Spinal cord (tissue), 10 donors: ENCODE measurements around the gene EPHB4. TPM values are rescaled to one million over a fixed set of nuclear protein-coding genes. Genes with fewer than 3 reads are reported as not detected.
"Not testable (repeated sequence)": the region's sequence is repeated elsewhere in the genome, so short reads cannot be mapped to it uniquely, and the experiment has no call there.

Experiments used
- DNase-seq, 6 donors: peaks; one replicate each; pipeline versions ENCODE4 v3.0.0 to v3.0.0-alpha.2; 2013 to 2015; ENCODE audit warnings: low spot score in 6 of 6, low read depth in 4 of 6
- H3K27ac ChIP-seq: one replicate; pipeline ENCODE4 v1.5.1; 2013; ENCODE audit warnings: low read depth, low read length, control low read depth
- H3K27me3 ChIP-seq: one replicate; pipeline ENCODE4 v1.6.1; 2013; ENCODE audit warnings: low read length; ENCODE audit not compliant: control insufficient read depth, insufficient read depth
- H3K36me3 ChIP-seq: one replicate; pipeline ENCODE4 v1.6.1; 2013; ENCODE audit warnings: low read length; ENCODE audit not compliant: control insufficient read depth, insufficient read depth
- H3K4me1 ChIP-seq: one replicate; pipeline ENCODE4 v1.6.1; 2013; ENCODE audit warnings: low read length; ENCODE audit not compliant: control insufficient read depth, insufficient read depth
- H3K4me3 ChIP-seq: one replicate; pipeline ENCODE4 v1.5.1; 2013; ENCODE audit warnings: low read depth, low read length, control low read depth
- H3K9me3 ChIP-seq: one replicate; pipeline ENCODE4 v1.6.1; 2013; ENCODE audit warnings: low read length; ENCODE audit not compliant: control insufficient read depth, insufficient read depth
- WGBS: methylation state at CpG from one replicate; pipeline ENCODE4 v1.1.5; 2013; ENCODE audit warnings: missing lambda C conversion rate; ENCODE audit not compliant: insufficient coverage; 5-methylcytosine and 5-hydroxymethylcytosine counted together
- polyA plus RNA-seq, 2 donors: library from polyadenylated mRNA; unstranded; fragments of 120-200 nt; gene quantifications; one replicate each; pipeline ENCODE4 v1.2.1, GENCODE V29; 2013; ENCODE audit not compliant: insufficient read length in 2 of 2
- total RNA-seq, 2 donors: library from RNA; depleted of rRNA in 1 of 2; stranded (reverse); fragments of 120-200 nt in 1 of 2; fragments of >200 nt in 1 of 2; gene quantifications; one replicate each; pipeline versions ENCODE4 v1.2.3 to v1.2.4, GENCODE V29; 2013 to 2014
- donor health status: healthy.

The EPHB4 gene
- total and polyA plus RNA-seq, 4 donors, result 16.2 to 52.1 (median 21.2) TPM

DNA sequence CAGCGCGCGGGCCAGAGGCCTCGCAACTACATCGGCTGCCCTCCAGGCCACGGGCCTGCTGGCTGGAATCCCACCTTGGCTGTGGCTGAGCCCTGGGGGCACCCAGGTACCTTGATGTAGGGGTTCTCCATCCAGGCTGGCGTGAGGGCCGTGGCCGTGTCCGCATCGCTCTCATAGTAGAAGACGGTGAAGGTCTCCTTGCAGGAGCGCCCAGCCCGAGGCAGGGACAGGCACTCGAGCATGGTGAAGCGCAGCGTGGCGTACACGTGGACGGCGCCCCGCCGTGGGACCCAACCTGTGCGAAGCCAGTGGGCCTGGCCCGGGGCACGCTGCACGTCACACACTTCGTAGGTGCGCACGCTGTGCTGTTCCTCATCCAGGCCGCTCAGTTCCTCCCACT is 3.8 kb downstream of the EPHB4 start:
- H3K36me3 ChIP-seq, result peaks cover 38% of the 10 kb centered on the region
- 94% methylated on average over 31 of the region's 31 CpGs for WGBS

GRCh38 chr7:100823140-100823525 is 4.2 kb downstream of the EPHB4 start:
- DNase-seq, result no peak

More for the DNA sequence above, 3.8 kb downstream of the EPHB4 start:
- no peak for DNase-seq
- Histone ChIP-seq H3K4me3 (no peak overlapping the region), H3K27me3 (peaks cover 19% of the 10 kb centered on the region), H3K27ac (no peak overlapping the region), H3K9me3 (no peaks in the 10 kb centered on the region), H3K4me1 (peaks cover 35% of the 10 kb centered on the region)

DNA sequence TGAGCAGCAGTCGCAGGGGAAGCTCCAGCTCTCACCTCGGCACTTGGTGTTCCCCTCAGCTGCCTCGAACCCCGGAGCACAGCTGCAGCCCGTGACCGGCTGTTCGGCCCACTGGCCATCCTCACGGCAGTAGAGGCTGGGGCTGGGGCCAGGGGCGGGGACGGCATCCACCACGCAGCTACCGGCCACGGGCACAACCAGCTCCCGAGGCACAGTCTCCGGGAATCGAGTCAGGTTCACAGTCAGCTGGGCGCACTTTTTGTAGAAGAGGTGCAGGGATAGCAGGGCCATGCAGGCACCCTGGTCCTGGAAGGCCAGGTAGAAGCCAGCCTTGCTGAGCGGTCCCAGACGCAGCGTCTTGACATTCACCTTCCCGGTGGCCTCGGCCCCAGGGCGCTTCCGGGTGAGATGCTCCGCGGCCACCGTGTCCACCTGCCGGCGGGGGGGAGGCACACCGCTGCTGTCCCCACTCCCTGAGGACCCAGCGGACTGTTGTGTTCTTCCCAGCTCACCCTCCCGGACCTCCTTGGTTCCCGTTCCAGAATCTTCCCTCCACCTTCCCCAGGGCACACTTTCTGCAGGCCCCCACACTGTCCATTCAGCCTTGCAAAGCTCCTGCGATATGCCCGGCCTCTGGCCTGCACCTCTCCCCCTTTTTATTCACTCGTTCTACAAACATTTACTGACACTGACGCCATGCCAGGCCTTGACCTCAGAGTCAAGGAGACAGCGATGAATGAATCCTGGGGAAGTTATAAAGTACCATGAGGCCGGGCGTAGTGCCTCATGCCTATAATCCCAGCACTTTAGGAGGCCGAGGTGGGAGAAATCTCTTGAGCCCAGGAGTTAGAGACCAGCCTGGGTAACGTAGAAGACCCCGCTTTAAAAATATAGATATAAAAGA is 4.8 kb downstream of the EPHB4 start:
- Histone ChIP-seq H3K27ac (no peak overlapping the region), H3K4me3 (no peak overlapping the region), H3K36me3 (peaks cover 45% of the 10 kb centered on the region), H3K4me1 (peaks cover 24% of the 10 kb centered on the region), H3K27me3 (peaks cover 9% of the 10 kb centered on the region), H3K9me3 (no peaks in the 10 kb centered on the region)
- 93% methylated on average over 36 of the region's 43 CpGs for WGBS
- DNase-seq, result no peak

More at GRCh38 chr7:100823140-100823525, 4.2 kb downstream of the EPHB4 start:
- Histone ChIP-seq H3K4me3 (no peak overlapping the region), H3K9me3 (no peaks in the 10 kb centered on the region), H3K36me3 (peaks cover 42% of the 10 kb centered on the region), H3K4me1 (peaks cover 31% of the 10 kb centered on the region), H3K27ac (no peak overlapping the region), H3K27me3 (peaks cover 15% of the 10 kb centered on the region)
- WGBS, result 83% methylated on average over 4 of the region's 7 CpGs

- H3K4me1 ChIP-seq, result peaks cover under 1% of the 10 kb centered on the region
- peaks cover 67% of the 10 kb centered on the region for H3K36me3 ChIP-seq
- no peaks in the 10 kb centered on the region for H3K9me3 ChIP-seq
- no peak for DNase-seq
- WGBS, result 92% methylated on average over 23 of the region's 23 CpGs
- H3K27ac ChIP-seq, result no peak overlapping the region
- H3K27me3 ChIP-seq, result no peaks in the 10 kb centered on the region
- no peak overlapping the region for H3K4me3 ChIP-seq
Observed at GRCh38 chr7:100819586-100819985, 7.7 kb downstream of the EPHB4 start.

DNA sequence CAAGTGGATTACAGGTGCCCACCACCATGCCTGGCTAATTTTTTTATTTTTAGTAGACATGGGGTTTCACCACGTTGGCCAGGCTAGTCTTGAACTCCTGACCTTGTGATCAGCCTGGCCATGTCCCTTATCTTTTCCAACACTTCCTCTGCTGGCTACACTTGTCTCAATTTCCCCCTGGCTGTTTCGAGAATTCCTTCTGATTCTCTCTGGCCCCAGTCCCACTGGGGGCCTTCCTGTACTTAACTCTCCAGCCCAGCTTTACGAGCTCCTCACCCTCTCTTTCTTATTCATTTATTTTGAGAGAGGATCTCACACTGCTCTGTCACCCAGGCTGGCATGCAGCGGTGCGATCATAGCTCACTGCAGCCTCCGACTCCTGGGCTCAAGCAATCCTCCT is 8.5 kb downstream of the EPHB4 start:
- Histone ChIP-seq H3K9me3 (no peaks in the 10 kb centered on the region), H3K27ac (no peak overlapping the region), H3K4me1 (no peaks in the 10 kb centered on the region), H3K4me3 (no peak overlapping the region), H3K36me3 (peaks cover 67% of the 10 kb centered on the region), H3K27me3 (no peaks in the 10 kb centered on the region)
- DNase-seq, result no peak
- 86% methylated on average over 6 of the region's 6 CpGs for WGBS

DNA sequence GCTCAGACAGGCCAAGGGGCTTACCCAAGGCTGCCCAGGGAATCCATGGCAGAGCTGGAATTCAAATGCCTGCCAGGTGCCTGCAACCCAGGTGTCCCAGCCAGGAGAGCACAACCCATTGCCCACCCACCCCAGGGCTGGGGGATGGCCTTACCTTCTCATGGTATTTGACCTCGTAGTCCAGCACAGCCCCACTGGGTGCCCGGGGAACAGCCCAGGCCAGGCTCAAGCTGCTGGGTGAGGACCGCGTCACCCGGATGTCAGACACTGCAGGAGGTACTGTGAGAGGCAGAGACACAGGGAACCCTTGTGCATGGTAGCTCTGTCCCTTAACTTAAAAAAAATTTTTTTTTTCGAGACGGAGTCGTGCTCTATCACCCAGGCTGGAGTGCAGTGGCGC is 9.0 kb downstream of the EPHB4 start:
- no peak for DNase-seq
- Histone ChIP-seq H3K27ac (no peak overlapping the region), H3K9me3 (no peaks in the 10 kb centered on the region), H3K36me3 (peaks cover 64% of the 10 kb centered on the region), H3K27me3 (no peaks in the 10 kb centered on the region), H3K4me3 (no peak overlapping the region), H3K4me1 (no peaks in the 10 kb centered on the region)
- 97% methylated on average over 9 of the region's 9 CpGs for WGBS

DNA sequence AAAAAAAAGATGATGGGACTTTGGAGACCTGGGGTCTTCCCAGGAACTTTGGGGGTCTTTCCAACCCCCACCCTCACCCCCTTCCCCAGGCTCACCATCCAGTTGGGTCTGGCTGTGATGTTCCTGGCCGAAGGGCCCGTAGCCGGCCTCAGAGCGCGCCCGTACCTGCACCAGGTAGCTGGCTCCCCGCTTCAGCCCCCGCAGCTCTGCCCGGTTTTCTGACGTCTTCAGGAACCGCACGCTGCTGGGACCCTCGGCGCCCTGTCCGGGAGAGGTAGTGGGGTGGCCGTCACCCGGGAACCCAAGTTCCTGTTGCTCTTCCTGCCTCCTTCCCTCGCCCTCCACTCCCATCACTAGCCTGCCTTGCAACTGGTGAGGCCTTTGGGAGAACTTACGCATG is 10.2 kb downstream of the EPHB4 start:
- no peak overlapping the region for H3K27ac ChIP-seq
- H3K27me3 ChIP-seq, result no peaks in the 10 kb centered on the region
- peaks cover 62% of the 10 kb centered on the region for H3K36me3 ChIP-seq
- H3K9me3 ChIP-seq, result no peaks in the 10 kb centered on the region
- no peak overlapping the region for H3K4me3 ChIP-seq
- H3K4me1 ChIP-seq, result no peaks in the 10 kb centered on the region
- no peak for DNase-seq
- WGBS, result 99% methylated on average over 18 of the region's 19 CpGs

DNA sequence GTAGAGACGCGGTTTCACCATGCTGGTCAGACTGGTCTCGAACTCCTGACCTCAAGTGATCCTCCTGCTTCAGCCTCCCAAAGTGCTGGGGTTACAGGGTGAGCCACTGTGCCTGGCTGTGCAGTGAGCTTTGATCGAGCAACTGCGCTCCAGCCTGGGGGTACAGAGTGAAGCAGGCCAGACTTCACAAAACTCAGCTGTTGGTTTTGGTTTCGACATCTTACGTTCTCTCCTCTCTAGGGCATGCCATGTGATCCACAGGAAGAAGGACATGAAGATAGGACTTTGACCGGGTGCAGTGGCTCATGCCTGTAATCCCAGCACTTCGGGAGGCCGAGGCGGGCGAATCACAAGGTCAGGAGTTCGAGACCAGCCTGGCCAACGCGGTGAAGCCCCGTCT is 10.8 kb downstream of the EPHB4 start:
- not testable (repeated sequence) for H3K27ac ChIP-seq, H3K4me1 ChIP-seq, H3K27me3 ChIP-seq, H3K9me3 ChIP-seq, DNase-seq, H3K4me3 ChIP-seq
- H3K36me3 ChIP-seq, result peaks cover 61% of the 10 kb centered on the region
- 90% methylated on average over 15 of the region's 16 CpGs for WGBS

DNA sequence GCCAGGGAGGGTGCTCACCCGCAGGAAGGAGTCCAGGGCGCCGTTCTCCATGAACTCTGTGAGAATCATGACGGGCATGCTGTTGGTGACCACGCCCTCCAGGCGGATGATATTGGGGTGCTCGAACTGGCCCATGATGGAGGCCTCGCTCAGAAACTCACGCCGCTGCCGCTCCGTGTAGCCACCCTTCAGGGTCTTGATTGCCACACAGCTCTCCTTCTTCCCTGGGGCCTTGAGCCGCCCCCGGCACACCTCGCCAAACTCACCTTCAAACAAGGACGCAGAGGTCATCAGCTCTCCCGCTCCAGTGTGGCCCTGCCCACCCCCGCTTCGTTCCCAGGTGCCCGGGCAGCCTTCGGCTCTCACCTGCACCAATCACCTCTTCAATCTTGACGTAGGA is 14.6 kb downstream of the EPHB4 start:
- H3K4me3 ChIP-seq, result no peak overlapping the region
- no peaks in the 10 kb centered on the region for H3K4me1 ChIP-seq
- H3K27me3 ChIP-seq, result no peaks in the 10 kb centered on the region
- H3K27ac ChIP-seq, result no peak overlapping the region
- H3K36me3 ChIP-seq, result peaks cover 52% of the 10 kb centered on the region
- DNase-seq, result no peak
- H3K9me3 ChIP-seq, result no peaks in the 10 kb centered on the region
- 94% methylated on average over 22 of the region's 22 CpGs for WGBS

DNA sequence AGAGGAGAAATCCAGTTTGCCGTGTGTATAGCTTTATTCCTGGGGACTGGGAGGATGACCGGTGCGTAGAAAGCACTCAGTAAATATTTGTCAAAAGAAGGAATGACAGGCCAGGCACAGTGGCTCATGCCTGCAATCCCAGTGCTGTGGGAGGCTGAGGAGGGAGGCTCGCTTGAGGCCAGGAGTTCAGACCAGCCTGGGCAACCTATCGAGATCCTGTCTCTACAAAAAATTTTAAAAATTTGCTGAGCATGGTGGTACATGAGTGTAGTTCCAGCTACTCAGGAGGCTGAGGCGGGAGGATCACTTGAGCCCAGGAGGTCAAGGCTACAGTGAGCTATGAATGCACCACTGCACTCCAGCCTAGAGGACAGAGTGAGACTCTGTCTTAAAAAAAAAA is 15.8 kb downstream of the EPHB4 start:
- DNase-seq, result no peak
- H3K27me3 ChIP-seq, result no peaks in the 10 kb centered on the region
- H3K4me1 ChIP-seq, result no peaks in the 10 kb centered on the region
- H3K27ac ChIP-seq, result no peak overlapping the region
- H3K36me3 ChIP-seq, result peaks cover 52% of the 10 kb centered on the region
- H3K9me3 ChIP-seq, result no peaks in the 10 kb centered on the region
- no peak overlapping the region for H3K4me3 ChIP-seq
- 94% methylated on average over 5 of the region's 6 CpGs for WGBS
